Thoracic aorta (tissue), 2 donors: ENCODE data around the gene LITAF. TPM values are rescaled to one million over a fixed set of nuclear protein-coding genes. Genes with fewer than 3 reads are reported as not detected.
"Not testable (repeated sequence)": the region's sequence is repeated elsewhere in the genome, so short reads cannot be mapped to it uniquely, and the experiment has no call there.

Experiments used
- ATAC-seq: fragments of 150-250 bp; one replicate; pipeline ENCODE4 v1.8.0; 2017; ENCODE audit warnings: low read depth; ENCODE audit not compliant: insufficient number of reproducible peaks, low FRiP score
- DNase-seq: peaks from one replicate; pipeline ENCODE4 v3.0.0-alpha.2; 2020; ENCODE audit warnings: low spot score
- H3K27ac ChIP-seq, 2 donors: fragments of 200-600 bp; sonication (generic); 1 replicate in 1 of 2; 2 replicates in 1 of 2; pipeline ENCODE4 v1.5.1; 2016; ENCODE audit warnings: mild to moderate bottlenecking in 2 of 2, moderate library complexity in 2 of 2
- H3K27me3 ChIP-seq: fragments of 200-600 bp; sonication (generic); replicated peaks from 2 replicates; pipeline ENCODE4 v1.6.0; 2016; ENCODE audit warnings: mild to moderate bottlenecking; ENCODE audit not compliant: insufficient read depth
- H3K36me3 ChIP-seq: fragments of 200-600 bp; sonication (generic); one replicate; pipeline ENCODE4 v1.5.1; 2016
- H3K4me1 ChIP-seq, 2 donors: fragments of 200-600 bp; sonication (generic); 1 replicate in 1 of 2; 2 replicates in 1 of 2; pipeline versions ENCODE4 v1.5.1 to v1.6.0; 2016; ENCODE audit warnings: low read depth in 2 of 2, mild to moderate bottlenecking in 1 of 2; ENCODE audit not compliant: control insufficient read depth in 1 of 2
- H3K4me3 ChIP-seq: fragments of 200-600 bp; sonication (generic); 2 replicates; pipeline ENCODE4 v1.5.1; 2016; ENCODE audit warnings: mild to moderate bottlenecking
- H3K9me3 ChIP-seq: fragments of 200-600 bp; sonication (generic); 2 replicates; pipeline ENCODE4 v1.5.1; 2016
- total RNA-seq, 2 donors: library from RNA; depleted of rRNA; stranded (reverse); fragments of >200 nt; gene quantifications; one replicate each; pipeline versions ENCODE4 v1.1.0 to v1.2.3, GENCODE V29; 2016
- TF ChIP-seq, protein P1 (sequence below): fragments of 200-600 bp; sonication (generic); IDR thresholded peaks from one replicate; pipeline ENCODE4 v1.5.1; 2019; ENCODE audit warnings: antibody characterized with exemption

Gene LITAF
- total RNA-seq, 2 donors from 2014 or later, result 124 to 146 TPM

- TF ChIP-seq, protein P1, sequence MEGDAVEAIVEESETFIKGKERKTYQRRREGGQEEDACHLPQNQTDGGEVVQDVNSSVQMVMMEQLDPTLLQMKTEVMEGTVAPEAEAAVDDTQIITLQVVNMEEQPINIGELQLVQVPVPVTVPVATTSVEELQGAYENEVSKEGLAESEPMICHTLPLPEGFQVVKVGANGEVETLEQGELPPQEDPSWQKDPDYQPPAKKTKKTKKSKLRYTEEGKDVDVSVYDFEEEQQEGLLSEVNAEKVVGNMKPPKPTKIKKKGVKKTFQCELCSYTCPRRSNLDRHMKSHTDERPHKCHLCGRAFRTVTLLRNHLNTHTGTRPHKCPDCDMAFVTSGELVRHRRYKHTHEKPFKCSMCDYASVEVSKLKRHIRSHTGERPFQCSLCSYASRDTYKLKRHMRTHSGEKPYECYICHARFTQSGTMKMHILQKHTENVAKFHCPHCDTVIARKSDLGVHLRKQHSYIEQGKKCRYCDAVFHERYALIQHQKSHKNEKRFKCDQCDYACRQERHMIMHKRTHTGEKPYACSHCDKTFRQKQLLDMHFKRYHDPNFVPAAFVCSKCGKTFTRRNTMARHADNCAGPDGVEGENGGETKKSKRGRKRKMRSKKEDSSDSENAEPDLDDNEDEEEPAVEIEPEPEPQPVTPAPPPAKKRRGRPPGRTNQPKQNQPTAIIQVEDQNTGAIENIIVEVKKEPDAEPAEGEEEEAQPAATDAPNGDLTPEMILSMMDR, result no peak
Measured at GRCh38 chr16:11597235-11598095, 10.7 kb upstream of the LITAF start.

DNA sequence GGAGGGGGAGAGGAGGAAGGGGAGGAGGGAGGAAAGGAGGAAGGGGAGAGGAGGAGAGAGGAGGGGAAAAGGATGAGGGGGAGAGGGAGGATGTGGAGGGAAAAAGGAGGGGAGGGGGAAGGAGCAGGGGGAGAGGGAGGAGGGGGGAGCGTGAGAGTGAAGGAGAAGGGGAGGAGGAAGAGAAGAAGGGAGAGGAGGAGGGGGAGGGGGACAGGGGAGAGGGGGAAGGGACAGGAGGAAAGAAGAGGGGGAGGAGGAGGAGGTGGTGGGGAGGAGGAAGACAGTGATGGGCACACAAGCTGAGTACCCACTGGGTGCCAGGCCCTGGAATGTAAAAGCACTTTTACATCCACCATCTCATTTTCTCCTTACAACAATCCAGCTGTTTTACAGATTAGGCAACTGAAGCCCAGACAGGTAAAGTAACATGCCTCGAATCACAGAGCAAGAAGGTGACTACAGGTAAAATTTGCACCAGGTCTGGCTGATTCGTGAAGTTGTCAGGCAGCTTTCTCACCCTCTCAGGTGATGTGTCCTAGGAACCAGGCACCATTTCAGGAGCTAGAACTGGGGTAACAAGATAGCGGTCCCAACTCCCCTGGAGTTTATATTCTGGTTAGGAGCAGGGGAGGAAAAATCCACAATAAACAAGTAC lies 10.0 kb upstream of the LITAF start:
- ATAC-seq (no peak), DNase-seq (no peak)
- Histone ChIP-seq H3K36me3 (no peaks in the 10 kb centered on the region), H3K4me1 (peaks cover 9 to 30% of the 10 kb centered on the region in 2 donors), H3K27ac (peak overlapping the region; percentile 71 to 77), H3K27me3 (no peaks in the 10 kb centered on the region), H3K9me3 (no peaks in the 10 kb centered on the region), H3K4me3 (no peak overlapping the region)
- TF ChIP-seq, protein P1, result no peak

More at GRCh38 chr16:11597235-11598095, 10.7 kb upstream of the LITAF start:
- Histone ChIP-seq H3K4me1 (peaks cover 9 to 30% of the 10 kb centered on the region in 2 donors), H3K27me3 (no peaks in the 10 kb centered on the region), H3K27ac (peak overlapping the region; percentile 71 to 77), H3K36me3 (no peaks in the 10 kb centered on the region), H3K9me3 (no peaks in the 10 kb centered on the region), H3K4me3 (no peak overlapping the region)
- no peak for DNase-seq
- ATAC-seq, result peak; percentile 53

- Histone ChIP-seq H3K9me3 (no peaks in the 10 kb centered on the region), H3K27me3 (no peaks in the 10 kb centered on the region), H3K27ac (no peak overlapping the region), H3K36me3 (no peaks in the 10 kb centered on the region), H3K4me1 (peaks cover 9 to 19% of the 10 kb centered on the region in 2 donors), H3K4me3 (no peak overlapping the region)
- TF ChIP-seq, protein P1, result no peak
- no peak for DNase-seq
- no peak for ATAC-seq
Measured at GRCh38 chr16:11593581-11593980, 6.9 kb upstream of the LITAF start.

- not testable (repeated sequence) for H3K36me3 ChIP-seq, DNase-seq, H3K27me3 ChIP-seq, H3K27ac ChIP-seq, H3K9me3 ChIP-seq, H3K4me3 ChIP-seq, ATAC-seq
- peaks cover 9 to 14% of the 10 kb centered on the region in 2 donors for H3K4me1 ChIP-seq
Measured at GRCh38 chr16:11593076-11593475, 6.4 kb upstream of the LITAF start.

- H3K27ac ChIP-seq, ATAC-seq, DNase-seq, H3K27me3 ChIP-seq, H3K36me3 ChIP-seq, H3K4me3 ChIP-seq, H3K4me1 ChIP-seq, H3K9me3 ChIP-seq: not testable (repeated sequence)
Measured at GRCh38 chr16:11591630-11592029, 4.9 kb upstream of the LITAF start.

DNA sequence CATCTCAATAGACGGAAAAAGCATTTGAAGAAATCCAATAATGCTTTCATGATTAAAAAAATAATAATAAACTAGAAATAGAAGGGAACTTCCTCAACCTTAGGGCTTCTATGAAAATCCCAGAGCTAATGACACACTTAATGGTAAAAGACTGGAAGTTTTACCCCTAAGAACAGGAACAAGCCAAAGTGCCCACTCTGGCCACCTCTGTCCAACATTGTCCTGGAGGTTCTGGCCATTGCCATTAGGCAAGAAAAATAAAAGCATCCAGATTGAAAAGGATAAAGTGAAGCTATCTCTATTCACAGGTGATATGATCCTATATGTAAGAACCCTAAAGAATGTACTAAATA lies 2.5 kb upstream of the LITAF start:
- Histone ChIP-seq H3K9me3 (no peaks in the 10 kb centered on the region), H3K36me3 (no peaks in the 10 kb centered on the region), H3K4me3 (no peak overlapping the region), H3K4me1 (peaks cover under 1 to 22% of the 10 kb centered on the region in 2 donors), H3K27me3 (no peaks in the 10 kb centered on the region), H3K27ac (no peak overlapping the region)
- TF ChIP-seq, protein P1, result no peak
- DNase-seq (no peak), ATAC-seq (no peak)
